Pancreas (tissue), 10 donors: ENCODE results near the gene SLC8A1. TPM values are rescaled to one million over a fixed set of nuclear protein-coding genes. Genes with fewer than 3 reads are reported as not detected.
A peak's percentile ranks its signal among the peaks of the same experiment; 100 is the strongest.

Source experiments
- ATAC-seq, 4 donors: fragments of 200-7000 bp; cut with Tn5 transposase; one replicate each; pipeline versions ENCODE4 v1.8.0 to v1.9.1; 2020; ENCODE audit warnings: mild to moderate bottlenecking in 4 of 4, moderate library complexity in 4 of 4
- DNase-seq, 6 donors: peaks; one replicate each; pipeline ENCODE4 v3.0.0-alpha.2; 2020
- FAIRE-seq: peaks from 2 replicates; lab custom pipeline; 2012; peaks lifted over from hg19 to GRCh38; lab: Jason Lieb, UNC
- H3K27ac ChIP-seq, 4 donors: fragments of 200-600 bp; sonication (generic); 1 replicate in 3 of 4; 2 replicates in 1 of 4; pipeline versions ENCODE4 v1.5.0 to v1.8.0; 2020
- H3K27me3 ChIP-seq, 4 donors: fragments of 200-600 bp; one replicate each; pipeline ENCODE4 v1.8.0; 2021
- H3K36me3 ChIP-seq, 3 donors: fragments of 200-600 bp; sonication (generic) in 1 of 3; one replicate each; pipeline versions ENCODE4 v1.5.0 to v1.8.0; 2020 to 2021
- H3K4me1 ChIP-seq, 3 donors: fragments of 200-600 bp; one replicate each; pipeline ENCODE4 v1.8.0; 2021
- H3K4me3 ChIP-seq, 4 donors: fragments of 200-600 bp; sonication (generic) in 2 of 4; one replicate each; pipeline versions ENCODE4 v1.5.0 to v1.8.0; 2020 to 2021
- H3K9me3 ChIP-seq, 4 donors: fragments of 200-600 bp; one replicate each; pipeline ENCODE4 v1.8.0; 2021
- WGBS, 2 donors: extraction: QIAGEN DNeasy Blood & Tissue Kit; methylation state at CpG; one replicate each; pipeline ENCODE4 v1.1.7; 2013; 5-methylcytosine and 5-hydroxymethylcytosine counted together
- intact Hi-C, 3 donors: fragments of 100-400 bp; cut with DNase I; formaldehyde crosslinking; loops; one replicate each; pipeline versions ENCODE4 v1.11.1 to v1.14.2; 2022
- polyA plus RNA-seq, 2 donors: library from polyadenylated mRNA; stranded (reverse); fragments of 200-250 nt; gene quantifications; one replicate each; pipeline ENCODE4 v1.2.3, GENCODE V29; 2013
- total RNA-seq, 6 donors: library from RNA; stranded (reverse); fragmentation: NEBNext Ultra II Directional in 4 of 6; extraction: Animal tissue kit (Norgen Biotek cat#: 25700) in 4 of 6; gene quantifications; one replicate each; pipeline versions ENCODE4 v1.2.1 to v1.2.4, GENCODE V29; 2021 to 2023
- TF ChIP-seq, protein P1 (sequence below), 4 donors: fragments of 200-600 bp; sonication (generic) in 3 of 4; IDR thresholded peaks; one replicate each; pipeline versions ENCODE4 v1.5.0 to v1.8.0; 2021; ENCODE audit warnings: antibody characterized with exemption in 4 of 4
- donor health status: healthy with polysubstance abuse.
- donor health status: DM: no; HTN: no; CAD: no; lungs with moderate emphysema.
- donor health status: DM: no; HTN: no; CAD: no.
- donor health status: control.
- donor health status: control.
- donor health status: Bipolar disorder and iron deficiency.
- donor health status: DM: yes; HTN: yes; CAD: no.
- donor health status: DM: no; HTN: no; CAD: no.
- donor health status: DM: no; HTN: no; CAD: no.
- donor health status: DM: yes; HTN: yes; CAD: no.

SLC8A1 gene
- total and polyA plus RNA-seq, 8 donors, result 0.19 to 12.4 (median 2.3) TPM

DNA sequence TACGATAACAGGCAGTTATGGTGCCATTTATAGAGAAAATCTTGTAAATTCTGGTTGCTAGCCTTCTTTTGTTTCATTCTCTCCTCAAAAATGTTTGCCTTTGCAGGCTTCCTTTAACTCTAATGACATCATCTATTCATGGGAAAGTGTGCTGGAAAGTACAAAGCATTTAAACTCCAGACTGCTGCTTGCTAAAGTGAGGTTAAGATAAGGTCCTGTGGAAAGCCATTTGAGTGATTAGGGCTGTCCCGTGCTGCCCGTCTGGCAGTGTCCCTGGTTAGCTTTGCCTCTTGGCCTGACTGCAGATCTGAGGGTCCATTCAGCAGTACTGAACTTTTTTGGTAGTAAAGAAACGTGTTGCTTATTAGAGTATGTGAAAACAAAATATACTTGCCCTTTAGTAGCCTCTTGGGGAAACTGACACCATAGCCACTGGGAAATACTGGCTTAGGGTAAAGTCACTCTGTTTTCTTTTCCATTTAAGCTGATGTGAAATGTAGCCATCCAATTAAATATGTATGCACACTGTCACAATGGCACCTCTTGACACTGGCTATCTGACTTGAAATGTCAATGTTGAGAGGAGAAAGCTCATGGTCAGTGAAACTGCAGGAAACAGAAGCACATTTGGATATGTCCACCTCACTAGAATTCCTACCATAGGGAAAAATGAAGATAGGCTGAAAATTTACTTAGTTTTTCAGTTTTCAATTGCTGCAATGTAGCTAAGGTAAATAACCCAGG, 321.5 kb downstream of the SLC8A1 start:
- H3K27ac ChIP-seq, result no peak overlapping the region
- FAIRE-seq (no peak), DNase-seq (no peak), ATAC-seq (no peak)
- no peak overlapping the region for H3K4me3 ChIP-seq
- TF ChIP-seq, protein P1, sequence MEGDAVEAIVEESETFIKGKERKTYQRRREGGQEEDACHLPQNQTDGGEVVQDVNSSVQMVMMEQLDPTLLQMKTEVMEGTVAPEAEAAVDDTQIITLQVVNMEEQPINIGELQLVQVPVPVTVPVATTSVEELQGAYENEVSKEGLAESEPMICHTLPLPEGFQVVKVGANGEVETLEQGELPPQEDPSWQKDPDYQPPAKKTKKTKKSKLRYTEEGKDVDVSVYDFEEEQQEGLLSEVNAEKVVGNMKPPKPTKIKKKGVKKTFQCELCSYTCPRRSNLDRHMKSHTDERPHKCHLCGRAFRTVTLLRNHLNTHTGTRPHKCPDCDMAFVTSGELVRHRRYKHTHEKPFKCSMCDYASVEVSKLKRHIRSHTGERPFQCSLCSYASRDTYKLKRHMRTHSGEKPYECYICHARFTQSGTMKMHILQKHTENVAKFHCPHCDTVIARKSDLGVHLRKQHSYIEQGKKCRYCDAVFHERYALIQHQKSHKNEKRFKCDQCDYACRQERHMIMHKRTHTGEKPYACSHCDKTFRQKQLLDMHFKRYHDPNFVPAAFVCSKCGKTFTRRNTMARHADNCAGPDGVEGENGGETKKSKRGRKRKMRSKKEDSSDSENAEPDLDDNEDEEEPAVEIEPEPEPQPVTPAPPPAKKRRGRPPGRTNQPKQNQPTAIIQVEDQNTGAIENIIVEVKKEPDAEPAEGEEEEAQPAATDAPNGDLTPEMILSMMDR (IDR thresholded peaks at IDR 0.05), result no peak
- H3K27me3 ChIP-seq, result peaks cover 0 to 4% (median 0%) of the 10 kb centered on the region in 4 donors
- H3K36me3 ChIP-seq, result no peaks in the 10 kb centered on the region
- intact Hi-C loops, result no loop called here
- H3K9me3 ChIP-seq, result no peaks in the 10 kb centered on the region
- 43 to 50% methylated on average over 4 of the region's 4 CpGs for WGBS, 2 donors
- H3K4me1 ChIP-seq, result no peaks in the 10 kb centered on the region

DNA sequence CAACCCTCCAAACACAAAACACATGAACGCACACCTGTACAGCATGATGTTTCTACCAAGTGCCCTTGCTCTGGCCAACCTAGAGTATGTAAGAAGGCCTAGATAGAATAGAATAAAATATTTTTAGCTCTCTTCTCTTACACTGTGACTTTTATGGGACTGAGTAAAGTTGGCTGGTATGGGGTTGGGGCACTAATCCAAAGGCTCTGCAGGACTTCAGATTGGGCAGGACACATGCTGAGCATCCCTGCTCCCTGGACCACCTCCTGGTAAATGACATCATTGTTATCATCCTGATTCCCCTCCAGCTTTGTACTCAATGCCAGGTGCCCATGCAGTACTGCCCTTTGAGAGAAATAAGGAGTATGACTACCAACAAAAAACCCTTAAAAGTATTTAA, 322.2 kb downstream of the SLC8A1 start:
- DNase-seq, result no peak
- intact Hi-C loops, result no loop called here
- Histone ChIP-seq H3K9me3 (no peaks in the 10 kb centered on the region), H3K4me1 (no peaks in the 10 kb centered on the region), H3K4me3 (no peak overlapping the region), H3K36me3 (no peaks in the 10 kb centered on the region), H3K27ac (no peak overlapping the region), H3K27me3 (peaks cover 0 to 4% (median 0%) of the 10 kb centered on the region in 4 donors)
- TF ChIP-seq, protein P1 (IDR thresholded peaks at IDR 0.05), result no peak
- FAIRE-seq, result no peak
- no peak for ATAC-seq
- WGBS, 2 donors, result 82 to 97% methylated on average over 1 of the region's 1 CpG

DNA sequence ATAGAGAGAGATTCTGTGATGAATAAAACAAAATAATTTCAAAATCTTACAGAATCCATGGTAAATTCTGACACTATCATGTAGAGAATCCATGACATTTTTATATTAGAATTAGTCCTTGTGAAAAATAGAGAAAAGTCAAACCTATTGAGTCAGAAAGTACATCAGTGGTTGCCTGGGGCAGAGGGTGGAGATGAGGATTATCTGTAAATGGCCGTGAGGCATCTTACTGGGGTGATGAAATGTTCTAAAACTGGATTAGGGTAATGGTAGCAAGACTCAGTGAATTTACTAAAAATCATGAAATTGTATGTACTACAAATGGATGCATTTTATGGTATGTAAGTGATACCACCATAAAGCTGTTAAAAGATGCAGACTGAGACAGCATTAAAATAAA, 323.1 kb downstream of the SLC8A1 start:
- TF ChIP-seq, protein P1 (IDR thresholded peaks at IDR 0.05), result no peak
- Histone ChIP-seq H3K9me3 (no peaks in the 10 kb centered on the region), H3K27ac (no peak overlapping the region), H3K4me1 (no peaks in the 10 kb centered on the region), H3K4me3 (no peak overlapping the region), H3K27me3 (peaks cover 0 to 4% (median 0%) of the 10 kb centered on the region in 4 donors), H3K36me3 (no peaks in the 10 kb centered on the region)
- intact Hi-C loops, result no loop called here
- FAIRE-seq, result no peak
- WGBS, 2 donors, result 71 to 77% methylated on average over 1 of the region's 1 CpG
- no peak for ATAC-seq
- DNase-seq, result no peak

DNA sequence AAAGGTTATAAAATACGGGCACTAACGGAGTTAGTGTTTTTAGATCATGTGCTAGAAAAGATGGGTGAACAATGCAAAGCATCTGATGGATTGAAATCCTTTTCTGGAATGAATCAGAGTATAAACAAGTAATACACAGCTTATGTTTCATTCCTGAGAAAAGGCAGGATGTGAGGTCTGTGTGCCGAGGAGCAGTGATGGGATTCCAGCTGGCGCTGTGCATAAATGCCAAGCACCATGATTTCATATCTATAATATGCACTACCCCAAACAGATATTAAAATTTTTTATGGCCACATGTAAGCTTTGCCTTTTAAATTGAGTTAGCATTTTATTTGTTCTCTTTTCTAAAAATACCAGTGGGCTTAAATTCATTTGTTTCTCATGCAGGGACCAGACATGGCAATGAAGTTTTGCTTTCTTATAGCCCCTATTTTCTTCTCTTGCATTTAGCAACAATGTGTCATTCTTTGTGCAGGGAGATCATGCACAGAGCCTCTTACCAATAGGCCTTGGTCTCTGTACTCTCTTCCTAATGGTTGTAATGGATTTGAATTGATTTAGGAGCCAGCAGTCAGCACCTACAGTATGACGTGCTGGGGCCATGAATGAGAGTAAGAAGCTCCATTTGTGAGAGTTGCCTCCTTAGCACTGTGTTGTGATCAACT, 323.9 kb downstream of the SLC8A1 start:
- WGBS, 2 donors, result 93 to 96% methylated on average over 5 of the region's 5 CpGs
- ATAC-seq, result no peak
- no peaks in the 10 kb centered on the region for H3K36me3 ChIP-seq
- no peak overlapping the region for H3K27ac ChIP-seq
- H3K4me1 ChIP-seq, result no peaks in the 10 kb centered on the region
- peak; percentile 9 for FAIRE-seq
- intact Hi-C loops, result no loop called here
- no peak for DNase-seq
- H3K4me3 ChIP-seq, result no peak overlapping the region
- peaks cover 0 to 4% (median 0%) of the 10 kb centered on the region in 4 donors for H3K27me3 ChIP-seq
- H3K9me3 ChIP-seq, result no peaks in the 10 kb centered on the region
- TF ChIP-seq, protein P1 (IDR thresholded peaks at IDR 0.05), result no peak

DNA sequence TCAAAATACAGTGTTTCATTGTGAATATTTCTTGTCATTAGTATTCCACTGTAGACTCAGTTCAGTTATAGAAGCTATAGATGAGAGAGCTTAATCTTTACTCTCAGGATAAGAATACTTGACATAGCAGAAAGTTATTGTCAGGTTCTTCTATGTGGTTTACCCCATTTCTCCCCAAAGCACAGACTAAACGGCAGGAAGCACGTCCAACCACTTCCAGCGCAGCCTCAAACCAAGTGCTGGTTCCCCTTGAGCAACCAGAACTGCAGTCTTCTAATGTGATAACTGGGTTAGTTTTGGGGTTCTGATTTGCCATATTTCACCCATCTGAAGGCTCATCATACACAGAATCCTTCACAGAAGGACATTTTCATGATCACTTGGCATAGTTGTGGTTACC, 324.7 kb downstream of the SLC8A1 start:
- 58 to 59% methylated on average over 3 of the region's 3 CpGs for WGBS, 2 donors
- H3K9me3 ChIP-seq, result no peaks in the 10 kb centered on the region
- ATAC-seq (no peak), FAIRE-seq (no peak), DNase-seq (no peak)
- no peak overlapping the region for H3K4me3 ChIP-seq
- TF ChIP-seq, protein P1 (IDR thresholded peaks at IDR 0.05), result no peak
- peaks cover 0 to 4% (median 0%) of the 10 kb centered on the region in 4 donors for H3K27me3 ChIP-seq
- intact Hi-C loops, result no loop called here
- no peaks in the 10 kb centered on the region for H3K36me3 ChIP-seq
- no peaks in the 10 kb centered on the region for H3K4me1 ChIP-seq
- no peak overlapping the region for H3K27ac ChIP-seq
